Body of pancreas (tissue), 4 donors: ENCODE data around the gene SNPH. TPM values are rescaled to one million over a fixed set of nuclear protein-coding genes. Genes with fewer than 3 reads are reported as not detected.

Experiments used
- ATAC-seq: fragments of 150-250 bp; one replicate; pipeline ENCODE4 v1.9.1; 2016
- DNase-seq, 4 donors: peaks; one replicate each; pipeline ENCODE4 v3.0.0-alpha.2; 2019
- H3K27ac ChIP-seq, 4 donors: fragments of 200-600 bp; sonication (generic); 1 replicate in 3 of 4; 2 replicates in 1 of 4; pipeline versions ENCODE4 v1.5.1 to v1.6.1; 2016 to 2019; ENCODE audit warnings: mild to moderate bottlenecking in 1 of 4, mixed read lengths in 1 of 4, moderate library complexity in 1 of 4
- H3K27me3 ChIP-seq, 2 donors: fragments of 200-600 bp; sonication (generic); one replicate each; pipeline ENCODE4 v1.6.0; 2016; ENCODE audit warnings: mild to moderate bottlenecking in 1 of 2
- H3K36me3 ChIP-seq, 2 donors: fragments of 200-600 bp; sonication (generic); replicated peaks in 1 of 2; 2 replicates each; pipeline ENCODE4 v1.5.1; 2016; ENCODE audit warnings: low read depth in 2 of 2; ENCODE audit not compliant: insufficient read depth in 1 of 2
- H3K4me1 ChIP-seq: fragments of 200-600 bp; sonication (generic); one replicate; pipeline ENCODE4 v1.6.0; 2016
- H3K4me3 ChIP-seq, 2 donors: fragments of 200-600 bp; sonication (generic); 1 replicate in 1 of 2; 2 replicates in 1 of 2; pipeline ENCODE4 v1.5.1; 2016 to 2019
- H3K9me3 ChIP-seq, 3 donors: fragments of 200-600 bp; sonication (generic); 1 replicate in 2 of 3; 2 replicates in 1 of 3; pipeline ENCODE4 v1.5.1; 2016
- CTCF ChIP-seq, 7 experiments: fragments of 450-650 bp in 4 of 7; fragments of 200-600 bp in 3 of 7; sonication (generic) in 3 of 7; IDR thresholded peaks; one replicate each; pipeline ENCODE4 v1.5.1; 2016 to 2019; ENCODE audit warnings: antibody characterized with exemption in 7 of 7
- POLR2A ChIP-seq, 3 donors: fragments of 450-650 bp; IDR thresholded peaks; one replicate each; pipeline ENCODE4 v1.6.1; 2016; ENCODE audit warnings: antibody characterized with exemption in 3 of 3, mild to moderate bottlenecking in 2 of 3
- WGBS, 2 donors: methylation state at CpG; one replicate each; pipeline ENCODE4 v1.1.5; 2017; 5-methylcytosine and 5-hydroxymethylcytosine counted together
- intact Hi-C: fragments of 100-400 bp; cut with DNase I; formaldehyde crosslinking; loops from one replicate; pipeline ENCODE4 v1.15.1; 2023
- total RNA-seq, 2 donors: library from RNA; depleted of rRNA; stranded (reverse); fragments of >200 nt; gene quantifications; one replicate each; pipeline ENCODE4 v1.1.0, GENCODE V29; 2016

SNPH gene
- total RNA-seq, 2 donors from 2014 or later = 3.3 to 3.4 TPM

GRCh38 chr20:1225783-1226654 is 40.1 kb upstream of the SNPH start, which contains the start of gene RAD21L1:
Gene RAD21L1, plus strand, starts transcription at chr20:1226044. Its CDS starts 2,410 bp downstream, at chr20:1228454.
- no peak within 1 kb of the TSS for H3K27ac ChIP-seq
- intact Hi-C loops = no loop called here
- ATAC-seq = peak; percentile 89
- peaks cover 12% of the 10 kb centered on the region for H3K4me1 ChIP-seq
- WGBS, 2 donors = 2 to 10% methylated on average over 2 to 75 of the region's 88 CpGs
- H3K9me3 ChIP-seq = no peaks in the 10 kb centered on the region
- peak within 1 kb of the TSS; percentile 26 to 36 for H3K4me3 ChIP-seq
- H3K36me3 ChIP-seq = no peaks in the 10 kb centered on the region
- peak; percentile 75 to 86 (median 82) for DNase-seq
- H3K27me3 ChIP-seq = peaks cover 0 to 5% of the 10 kb centered on the region in 2 donors
- TF ChIP-seq CTCF (IDR thresholded peaks at IDR 0.05) = no peak
- no peak for TF ChIP-seq POLR2A (IDR thresholded peaks at IDR 0.05)

GRCh38 chr20:1229541-1229940 is 36.6 kb upstream of the SNPH start:
- H3K27ac ChIP-seq = no peak overlapping the region
- ATAC-seq = no peak
- peaks cover 12% of the 10 kb centered on the region for H3K4me1 ChIP-seq

GRCh38 chr20:1232286-1233111 is 33.6 kb upstream of the SNPH start:
- Histone ChIP-seq H3K27ac (no peak overlapping the region), H3K4me1 (no peaks in the 10 kb centered on the region), H3K27me3 (no peaks in the 10 kb centered on the region), H3K4me3 (no peak overlapping the region), H3K9me3 (no peaks in the 10 kb centered on the region), H3K36me3 (no peaks in the 10 kb centered on the region)
- WGBS, 2 donors = 86 to 90% methylated on average over 3 of the region's 3 CpGs
- no peak for TF ChIP-seq CTCF (IDR thresholded peaks at IDR 0.05)
- TF ChIP-seq POLR2A (IDR thresholded peaks at IDR 0.05) = no peak
- ATAC-seq (no peak), DNase-seq (no peak)
- intact Hi-C loops = no loop called here

More at GRCh38 chr20:1229541-1229940, 36.6 kb upstream of the SNPH start:
- Histone ChIP-seq H3K27me3 (peaks cover 0 to 5% of the 10 kb centered on the region in 2 donors), H3K9me3 (no peaks in the 10 kb centered on the region), H3K4me3 (no peak overlapping the region), H3K36me3 (no peaks in the 10 kb centered on the region)
- TF ChIP-seq CTCF (IDR thresholded peaks at IDR 0.05) (no peak), POLR2A (IDR thresholded peaks at IDR 0.05) (no peak)
- DNase-seq = no peak
- WGBS, 2 donors = 57 to 71% methylated on average over 3 of the region's 3 CpGs
- intact Hi-C loops = no loop called here

GRCh38 chr20:1240549-1240948 is 25.5 kb upstream of the SNPH start:
- H3K4me3 ChIP-seq = no peak overlapping the region
- no peaks in the 10 kb centered on the region for H3K36me3 ChIP-seq
- 76 to 90% methylated on average over 5 of the region's 5 CpGs for WGBS, 2 donors
- ATAC-seq (no peak), DNase-seq (no peak)
- no peak overlapping the region for H3K27ac ChIP-seq
- H3K9me3 ChIP-seq = no peaks in the 10 kb centered on the region
- no peaks in the 10 kb centered on the region for H3K4me1 ChIP-seq
- H3K27me3 ChIP-seq = no peaks in the 10 kb centered on the region
- TF ChIP-seq CTCF (IDR thresholded peaks at IDR 0.05) (no peak), POLR2A (IDR thresholded peaks at IDR 0.05) (no peak)
- intact Hi-C loops = no loop called here
